Right lobe of liver (tissue), 4 donors: Measurements from ENCODE around the gene RBMS3.

Experiments
- POLR2A ChIP-seq: fragments of 450-650 bp; IDR thresholded peaks from one replicate; pipeline ENCODE4 v1.6.1; 2017; ENCODE audit warnings: antibody characterized with exemption, mild to moderate bottlenecking
- TF ChIP-seq, protein P1 (sequence below), 4 donors: fragments of 200-600 bp in 3 of 4; fragments of 450-650 bp in 1 of 4; IDR thresholded peaks; one replicate each; pipeline versions ENCODE4 v1.5.1 to v1.8.0; 2016 to 2022; ENCODE audit warnings: antibody characterized with exemption in 4 of 4, mild to moderate bottlenecking in 2 of 4
- donor health status: DM: no; HTN: no; CAD: no.
- donor health status: DM: no; HTN: no; CAD: no.
- donor health status: DM: no; HTN: yes; CAD: no.

GRCh38 chr3:29284497-29284896 lies 3.6 kb downstream of the RBMS3 start:
- no peak for TF ChIP-seq POLR2A
- TF ChIP-seq, protein P1, sequence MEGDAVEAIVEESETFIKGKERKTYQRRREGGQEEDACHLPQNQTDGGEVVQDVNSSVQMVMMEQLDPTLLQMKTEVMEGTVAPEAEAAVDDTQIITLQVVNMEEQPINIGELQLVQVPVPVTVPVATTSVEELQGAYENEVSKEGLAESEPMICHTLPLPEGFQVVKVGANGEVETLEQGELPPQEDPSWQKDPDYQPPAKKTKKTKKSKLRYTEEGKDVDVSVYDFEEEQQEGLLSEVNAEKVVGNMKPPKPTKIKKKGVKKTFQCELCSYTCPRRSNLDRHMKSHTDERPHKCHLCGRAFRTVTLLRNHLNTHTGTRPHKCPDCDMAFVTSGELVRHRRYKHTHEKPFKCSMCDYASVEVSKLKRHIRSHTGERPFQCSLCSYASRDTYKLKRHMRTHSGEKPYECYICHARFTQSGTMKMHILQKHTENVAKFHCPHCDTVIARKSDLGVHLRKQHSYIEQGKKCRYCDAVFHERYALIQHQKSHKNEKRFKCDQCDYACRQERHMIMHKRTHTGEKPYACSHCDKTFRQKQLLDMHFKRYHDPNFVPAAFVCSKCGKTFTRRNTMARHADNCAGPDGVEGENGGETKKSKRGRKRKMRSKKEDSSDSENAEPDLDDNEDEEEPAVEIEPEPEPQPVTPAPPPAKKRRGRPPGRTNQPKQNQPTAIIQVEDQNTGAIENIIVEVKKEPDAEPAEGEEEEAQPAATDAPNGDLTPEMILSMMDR (IDR thresholded peaks at IDR 0.05), result no peak
